Adrenal gland (tissue), 12 donors: ENCODE measurements around the gene CUL1. TPM values are rescaled to one million over a fixed set of nuclear protein-coding genes. Genes with fewer than 3 reads are reported as not detected.

Experiments
- DNase-seq, 7 donors: peaks; one replicate each; pipeline ENCODE4 v3.0.0-alpha.2; 2019 to 2020
- H3K27ac ChIP-seq, 5 donors: fragments of 200-600 bp; sonication (generic) in 4 of 5; 1 replicate in 3 of 5; 2 replicates in 2 of 5; pipeline versions ENCODE4 v1.5.1 to v1.8.0; 2016 to 2020; ENCODE audit warnings: mild to moderate bottlenecking in 1 of 5
- H3K27me3 ChIP-seq: fragments of 200-600 bp; 2 replicates; pipeline ENCODE4 v1.8.0; 2021
- H3K36me3 ChIP-seq, 2 donors: fragments of 200-600 bp; replicated peaks in 1 of 2; 1 replicate in 1 of 2; 2 replicates in 1 of 2; pipeline versions ENCODE4 v1.5.1 to v1.8.0; 2018 to 2022
- H3K4me1 ChIP-seq, 2 donors: fragments of 200-600 bp; replicated peaks in 1 of 2; 1 replicate in 1 of 2; 2 replicates in 1 of 2; pipeline versions ENCODE4 v1.5.1 to v1.8.0; 2018 to 2021
- H3K4me3 ChIP-seq, 4 donors: fragments of 200-600 bp; sonication (generic) in 3 of 4; one replicate each; pipeline ENCODE4 v1.5.1; 2016 to 2018
- H3K9me3 ChIP-seq, 3 donors: fragments of 200-600 bp; sonication (generic) in 1 of 3; replicated peaks in 1 of 3; 1 replicate in 2 of 3; 2 replicates in 1 of 3; pipeline versions ENCODE4 v1.5.1 to v1.8.0; 2016 to 2021
- POLR2A ChIP-seq, 2 donors: fragments of 450-650 bp; IDR thresholded peaks; one replicate each; pipeline ENCODE4 v1.6.1; 2017; ENCODE audit warnings: antibody characterized with exemption in 2 of 2, mild to moderate bottlenecking in 2 of 2, moderate library complexity in 1 of 2
- WGBS, 4 donors: extraction: QIAGEN DNeasy Blood & Tissue Kit in 2 of 4; methylation state at CpG; one replicate each; pipeline versions ENCODE4 v1.1.5 to v1.1.7; 2013 to 2017; 5-methylcytosine and 5-hydroxymethylcytosine counted together
- intact Hi-C, 2 donors: fragments of 100-400 bp; cut with DNase I; formaldehyde crosslinking; loops; one replicate each; pipeline versions ENCODE4 v1.14.1 to v1.15.0; 2022 to 2023
- polyA plus RNA-seq, 3 donors: library from polyadenylated mRNA; stranded (reverse); fragments of 200-250 nt in 2 of 3; fragments of 350-450 nt in 1 of 3; fragmentation: Illumina TruSeq in 1 of 3; extraction: RNeasy Lipid Tissue Mini Kit (QIAGEN cat#74804) in 1 of 3; gene quantifications; one replicate each; pipeline ENCODE4 v1.2.3, GENCODE V29; 2013 to 2014
- total RNA-seq, 9 donors: library from RNA; depleted of rRNA in 4 of 9; stranded (reverse); fragments of >200 nt in 4 of 9; fragments of 120-200 nt in 1 of 9; fragmentation: NEBNext Ultra II Directional in 1 of 9; extraction: Animal tissue kit (Norgen Biotek cat#: 25700) in 1 of 9; gene quantifications; one replicate each; pipeline versions ENCODE4 v1.1.0 to v1.2.4, GENCODE V29; 2013 to 2023
- TF ChIP-seq, protein P1 (sequence below), 6 experiments: fragments of 450-650 bp in 4 of 6; fragments of 200-600 bp in 2 of 6; sonication (generic) in 1 of 6; IDR thresholded peaks; 1 replicate in 5 of 6; 2 replicates in 1 of 6; pipeline versions ENCODE4 v1.5.1 to v1.8.0; 2016 to 2021; ENCODE audit warnings: antibody characterized with exemption in 6 of 6, mild to moderate bottlenecking in 2 of 6, moderate library complexity in 1 of 6
- donor health status: healthy with polysubstance abuse.
- donor health status: Bipolar disorder and iron deficiency.
- donor health status: DM: yes; HTN: yes; CAD: no.
- donor health status: DM: no; HTN: no; CAD: no.
- donor health status: DM: no; HTN: no; CAD: no.
- donor health status: DM: yes; HTN: yes; CAD: no.

The CUL1 gene
- total and polyA plus RNA-seq, 12 donors: 20.8 to 106 (median 38.2) TPM

DNA sequence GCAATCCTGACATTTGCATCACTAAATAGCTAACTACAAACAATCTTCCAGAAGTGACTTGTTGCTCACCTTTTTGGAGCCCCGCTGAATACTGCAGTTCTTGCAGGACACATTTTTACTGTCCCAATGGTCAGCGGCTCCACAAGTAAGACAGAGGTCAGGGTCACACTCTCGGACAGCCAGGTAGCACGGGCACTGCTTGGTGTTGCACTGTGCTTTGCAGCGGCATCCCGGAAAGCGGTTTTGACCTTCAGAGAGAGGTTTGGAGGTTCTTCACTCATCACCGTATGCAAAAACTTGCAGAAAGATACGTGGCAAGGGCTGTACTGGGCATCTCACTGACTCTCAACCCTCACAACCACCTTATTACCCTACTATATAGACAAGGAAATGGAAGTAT, 115.2 kb downstream of the CUL1 start:
- DNase-seq: no peak
- Histone ChIP-seq H3K4me3 (no peak overlapping the region), H3K36me3 (no peaks in the 10 kb centered on the region), H3K4me1 (no peaks in the 10 kb centered on the region), H3K27me3 (no peaks in the 10 kb centered on the region), H3K9me3 (no peaks in the 10 kb centered on the region), H3K27ac (no peak overlapping the region)
- WGBS, 4 donors: 60 to 68% (median 64%) methylated on average over 9 of the region's 9 CpGs
- intact Hi-C loops: no loop called here
- TF ChIP-seq POLR2A (IDR thresholded peaks at IDR 0.05): no peak
- TF ChIP-seq, protein P1, sequence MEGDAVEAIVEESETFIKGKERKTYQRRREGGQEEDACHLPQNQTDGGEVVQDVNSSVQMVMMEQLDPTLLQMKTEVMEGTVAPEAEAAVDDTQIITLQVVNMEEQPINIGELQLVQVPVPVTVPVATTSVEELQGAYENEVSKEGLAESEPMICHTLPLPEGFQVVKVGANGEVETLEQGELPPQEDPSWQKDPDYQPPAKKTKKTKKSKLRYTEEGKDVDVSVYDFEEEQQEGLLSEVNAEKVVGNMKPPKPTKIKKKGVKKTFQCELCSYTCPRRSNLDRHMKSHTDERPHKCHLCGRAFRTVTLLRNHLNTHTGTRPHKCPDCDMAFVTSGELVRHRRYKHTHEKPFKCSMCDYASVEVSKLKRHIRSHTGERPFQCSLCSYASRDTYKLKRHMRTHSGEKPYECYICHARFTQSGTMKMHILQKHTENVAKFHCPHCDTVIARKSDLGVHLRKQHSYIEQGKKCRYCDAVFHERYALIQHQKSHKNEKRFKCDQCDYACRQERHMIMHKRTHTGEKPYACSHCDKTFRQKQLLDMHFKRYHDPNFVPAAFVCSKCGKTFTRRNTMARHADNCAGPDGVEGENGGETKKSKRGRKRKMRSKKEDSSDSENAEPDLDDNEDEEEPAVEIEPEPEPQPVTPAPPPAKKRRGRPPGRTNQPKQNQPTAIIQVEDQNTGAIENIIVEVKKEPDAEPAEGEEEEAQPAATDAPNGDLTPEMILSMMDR (IDR thresholded peaks at IDR 0.05): no peak

DNA sequence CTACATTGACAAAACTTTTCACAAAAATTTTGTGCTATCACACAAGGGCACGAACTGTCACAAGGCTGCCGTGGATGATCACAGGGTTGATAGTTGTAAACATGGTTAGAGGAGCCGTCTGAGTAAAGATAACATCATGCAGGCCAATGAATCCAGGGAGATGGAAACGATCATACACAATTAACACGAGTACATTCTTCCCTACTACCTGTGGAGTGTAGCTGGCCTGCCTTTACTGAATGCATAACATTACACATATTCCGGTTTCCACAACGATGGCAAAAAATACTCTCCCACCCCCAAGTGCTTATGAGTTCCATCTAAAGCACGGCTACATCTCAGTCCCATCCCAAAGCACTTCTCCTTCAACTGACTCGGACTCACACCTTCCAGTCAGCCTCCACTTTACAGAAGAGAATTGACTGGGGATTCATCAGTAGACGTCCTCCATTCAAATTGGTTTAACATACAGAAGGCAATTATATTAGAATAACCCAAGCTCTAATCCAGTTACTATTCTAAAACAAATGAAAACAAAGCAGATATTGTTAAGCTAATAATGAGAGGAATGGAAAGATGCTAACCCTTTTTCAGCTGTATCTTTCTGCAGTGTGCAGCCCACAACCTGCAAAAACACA, 116.3 kb downstream of the CUL1 start:
- Histone ChIP-seq H3K27me3 (no peaks in the 10 kb centered on the region), H3K4me3 (no peak overlapping the region), H3K9me3 (no peaks in the 10 kb centered on the region), H3K4me1 (peaks cover 0 to 4% of the 10 kb centered on the region in 2 donors), H3K27ac (no peak overlapping the region), H3K36me3 (no peaks in the 10 kb centered on the region)
- TF ChIP-seq, protein P1 (IDR thresholded peaks at IDR 0.05): no peak
- no peak for TF ChIP-seq POLR2A (IDR thresholded peaks at IDR 0.05)
- intact Hi-C loops: no loop called here
- DNase-seq: no peak
- 77 to 80% (median 78%) methylated on average over 10 of the region's 10 CpGs for WGBS, 4 donors

DNA sequence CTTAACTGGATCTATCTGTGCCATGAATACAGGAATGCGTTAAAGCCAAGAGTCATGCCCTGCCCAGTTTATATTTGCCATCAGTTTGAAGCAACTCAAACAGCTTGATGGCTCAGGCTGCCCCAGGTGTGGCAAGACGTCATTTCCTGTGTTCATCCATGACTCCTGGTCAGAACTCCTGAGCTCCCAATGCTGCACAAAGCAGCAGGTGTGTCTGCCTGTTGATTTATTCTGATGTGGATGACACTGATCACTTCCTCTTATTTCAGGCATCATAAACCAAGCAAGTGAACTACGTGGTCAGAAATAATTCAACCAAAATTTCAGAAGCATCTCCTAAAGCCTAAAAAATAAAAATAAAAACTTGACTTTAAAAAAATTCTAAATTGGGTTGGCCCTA, 116.9 kb downstream of the CUL1 start:
- H3K4me1 ChIP-seq: peaks cover 0 to 7% of the 10 kb centered on the region in 2 donors
- DNase-seq: no peak
- 78 to 94% (median 91%) methylated on average over 2 to 3 of the region's 3 CpGs for WGBS, 4 donors
- no peaks in the 10 kb centered on the region for H3K27me3 ChIP-seq
- H3K4me3 ChIP-seq: no peak overlapping the region
- no peak overlapping the region for H3K27ac ChIP-seq
- H3K36me3 ChIP-seq: no peaks in the 10 kb centered on the region
- H3K9me3 ChIP-seq: no peaks in the 10 kb centered on the region
- intact Hi-C loops: no loop called here
- TF ChIP-seq POLR2A (IDR thresholded peaks at IDR 0.05): no peak
- TF ChIP-seq, protein P1 (IDR thresholded peaks at IDR 0.05): no peak

DNA sequence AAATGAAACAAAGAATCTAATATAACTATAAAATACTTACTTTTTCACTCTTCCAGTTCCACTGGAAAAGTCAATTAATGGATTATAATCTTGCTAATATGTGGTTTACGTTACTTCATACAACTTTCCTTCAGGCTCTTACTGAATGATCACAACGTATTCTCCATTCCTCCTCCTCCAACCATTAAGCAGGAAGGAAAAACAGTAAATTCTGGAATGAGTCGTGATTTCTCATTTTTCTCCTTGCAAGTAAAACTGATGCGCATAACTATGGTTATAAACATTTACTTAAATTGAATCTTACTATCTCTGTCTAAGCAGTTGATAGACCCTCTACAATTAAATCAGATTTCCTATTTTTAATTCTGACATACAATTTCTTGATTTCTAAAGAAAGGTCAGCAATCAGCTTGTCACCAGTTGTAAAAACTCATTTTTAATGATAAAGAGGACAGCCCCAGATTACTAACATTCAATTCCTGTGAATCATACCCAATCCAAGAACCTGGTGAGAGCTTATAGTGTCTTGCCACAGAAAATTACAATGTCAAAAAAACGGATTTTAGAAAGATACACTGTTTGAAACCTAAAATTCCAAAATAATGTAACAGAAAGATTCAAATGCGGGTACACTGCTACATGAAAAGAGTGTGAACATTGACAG, 121.1 kb downstream of the CUL1 start:
- Histone ChIP-seq H3K36me3 (no peaks in the 10 kb centered on the region), H3K9me3 (no peaks in the 10 kb centered on the region), H3K4me3 (no peak overlapping the region), H3K27ac (no peak overlapping the region), H3K27me3 (no peaks in the 10 kb centered on the region), H3K4me1 (peaks cover 0 to 7% of the 10 kb centered on the region in 2 donors)
- TF ChIP-seq, protein P1 (IDR thresholded peaks at IDR 0.05): no peak
- no peak for TF ChIP-seq POLR2A (IDR thresholded peaks at IDR 0.05)
- WGBS, 4 donors: 56 to 69% (median 62%) methylated on average over 6 of the region's 6 CpGs
- intact Hi-C loops: no loop called here
- no peak for DNase-seq
